GM12878 (cell line): ENCODE measurements around the gene AP1S3. TPM values are rescaled to one million over a fixed set of nuclear protein-coding genes. Genes with fewer than 3 reads are reported as not detected.

ENCODE experiments used
- ATAC-seq: fragments of 200-7000 bp; cut with Tn5 transposase; 3 replicates; pipeline ENCODE4 v1.9.1; 2020; ENCODE audit warnings: mild to moderate bottlenecking, moderate library complexity
- BruUV-seq: library from RNA; stranded (reverse); fragments of 400-500 nt; replicated peaks from 2 replicates; lab custom pipeline; 2021; lab: Mats Ljungman, UMichigan
- CTCF ChIA-PET: fragments of 300-600 bp; sonication (Branson Sonifier 250); formaldehyde crosslinking; extraction: SDS; loops from one replicate; lab custom pipeline; 2021; ENCODE audit warnings: inconsistent platforms; lab: Yijun Ruan, JAX
- POLR2A ChIA-PET: fragments of 350-600 bp; formaldehyde crosslinking; extraction: SDS; loops from one replicate; lab custom pipeline; 2021; ENCODE audit warnings: inconsistent platforms; lab: Charles Lee
- RAD21 ChIA-PET: fragments of 300-600 bp; sonication (Branson Sonifier 250); formaldehyde crosslinking; loops from one replicate; lab custom pipeline; 2023; ENCODE audit warnings: antibody characterized with exemption; ENCODE audit not compliant: unreplicated experiment; lab: Charles Lee
- SMC1A ChIA-PET: fragments of 300-600 bp; sonication (Branson Sonifier 250); formaldehyde crosslinking; loops from one replicate; lab custom pipeline; 2023; ENCODE audit not compliant: unreplicated experiment, uncharacterized antibody; lab: Charles Lee
- DNase-seq: peaks from one replicate; pipeline ENCODE4 v3.0.0-alpha.2; 2011; ENCODE audit warnings: low read depth, low spot score
- FAIRE-seq: peaks from 3 replicates; lab custom pipeline; 2011; peaks lifted over from hg19 to GRCh38; lab: Jason Lieb, UNC
- H2AFZ ChIP-seq: 2 replicates; pipeline ENCODE4 v1.6.0; 2011; ENCODE audit warnings: low read depth, low read length, control low read depth; ENCODE audit not compliant: control insufficient read depth
- H3K27ac ChIP-seq: 2 replicates; pipeline ENCODE4 v1.5.1; 2011; ENCODE audit warnings: control low read depth; ENCODE audit not compliant: control insufficient read depth, insufficient read depth
- H3K27me3 ChIP-seq, 2 experiments: replicated peaks in 1 of 2; 2 replicates each; pipeline versions ENCODE4 v1.6.0 to v1.6.1; 2011; ENCODE audit warnings: low read length in 1 of 2; ENCODE audit not compliant: control insufficient read depth in 2 of 2, insufficient read depth in 2 of 2
- H3K36me3 ChIP-seq, 2 experiments: 2 replicates each; pipeline ENCODE4 v1.5.1; 2011; ENCODE audit warnings: low read length in 1 of 2; ENCODE audit not compliant: control insufficient read depth in 2 of 2, insufficient read depth in 2 of 2
- H3K4me1 ChIP-seq: 2 replicates; pipeline ENCODE4 v1.6.1; 2011; ENCODE audit warnings: mild to moderate bottlenecking, low read length, moderate library complexity, mixed read lengths; ENCODE audit not compliant: control insufficient read depth, insufficient read depth
- H3K4me2 ChIP-seq: 2 replicates; pipeline ENCODE4 v1.6.0; 2011; ENCODE audit warnings: control low read depth; ENCODE audit not compliant: control insufficient read depth, insufficient read depth
- H3K4me3 ChIP-seq: fragments of 200-600 bp; sonication (generic); 2 replicates; pipeline ENCODE4 v1.5.1; 2016
- H3K79me2 ChIP-seq: 2 replicates; pipeline ENCODE4 v1.6.0; 2011; ENCODE audit warnings: low read length; ENCODE audit not compliant: control insufficient read depth, insufficient read depth
- H3K9ac ChIP-seq: 2 replicates; pipeline ENCODE4 v1.8.0; 2011; ENCODE audit warnings: low read length, control low read depth, mixed read lengths; ENCODE audit not compliant: control insufficient read depth, insufficient read depth
- H3K9me3 ChIP-seq: replicated peaks from 3 replicates; pipeline ENCODE4 v1.5.1; 2011; ENCODE audit warnings: mild to moderate bottlenecking, low read length; ENCODE audit not compliant: control insufficient read depth, insufficient read depth
- H4K20me1 ChIP-seq: 2 replicates; pipeline ENCODE4 v1.6.0; 2011; ENCODE audit not compliant: control insufficient read depth, insufficient read depth
- FOXM1 ChIP-seq: IDR thresholded peaks from 2 replicates; pipeline ENCODE4 v1.6.1; 2012; ENCODE audit warnings: low read depth, mild to moderate bottlenecking, inconsistent platforms, low read length, moderate library complexity
- IKZF2 ChIP-seq, 2 experiments: fragments of 450-650 bp; IDR thresholded peaks; 2 replicates each; pipeline ENCODE4 v1.6.1; 2017; ENCODE audit warnings: mild to moderate bottlenecking in 2 of 2, moderate library complexity in 2 of 2
- MEF2A ChIP-seq: IDR thresholded peaks from 2 replicates; pipeline ENCODE4 v1.6.1; 2011; ENCODE audit warnings: low read depth, mild to moderate bottlenecking, low read length, moderate library complexity; ENCODE audit not compliant: insufficient read depth
- SKIL ChIP-seq: fragments of 450-650 bp; IDR thresholded peaks from 2 replicates; pipeline ENCODE4 v1.6.1; 2017; ENCODE audit warnings: mild to moderate bottlenecking, low read depth, inconsistent platforms; ENCODE audit not compliant: poor library complexity, severe bottlenecking
- USF1 ChIP-seq: IDR thresholded peaks from 2 replicates; pipeline ENCODE4 v1.6.1; 2011; ENCODE audit warnings: borderline replicate concordance, low read depth, mild to moderate bottlenecking, moderate library complexity, mixed read lengths, low read length; ENCODE audit not compliant: insufficient read depth; ENCODE audit errors: extremely low read length
- WGBS: methylation state at CpG from one replicate; pipeline ENCODE4 v1.1.6; 2016; ENCODE audit warnings: low lambda C conversion rate; ENCODE audit not compliant: insufficient replicate concordance, insufficient coverage; ENCODE audit errors: missing lambda C conversion rate; 5-methylcytosine and 5-hydroxymethylcytosine counted together
- in situ Hi-C: fragments of 300-500 bp; cut with MboI; formaldehyde crosslinking; loops from 9 replicates; pipeline ENCODE4 v1.14.3; 2018; ENCODE audit warnings: mixed read lengths
- intact Hi-C: fragments of 100-400 bp; cut with micrococcal nuclease; formaldehyde crosslinking; loops from one replicate; pipeline ENCODE4 v1.14.2; 2022; ENCODE audit not compliant: unreplicated experiment
- polyA plus RNA-seq, 11 experiments: library from polyadenylated mRNA; depleted of rRNA in 4 of 11; unstranded in 6 of 11; stranded (reverse) in 5 of 11; fragments of >200 nt; fragmentation: Nextera tagmentation in 4 of 11; fragmentation: Illumina TruSeq in 1 of 11; extraction: Ambion mirVana in 4 of 11; extraction: Trizol in 1 of 11; gene quantifications; 1 replicate in 1 of 11; 2 replicates in 10 of 11; pipeline versions ENCODE4 v1.2.1 to v1.2.3, GENCODE V29; 2011 to 2016; ENCODE audit warnings: inconsistent platforms in 2 of 11, missing spikeins in 2 of 11, low read depth in 1 of 11
- total RNA-seq, 4 experiments: library from RNA; depleted of rRNA in 3 of 4; stranded (reverse); fragments of >200 nt in 3 of 4; fragmentation: Illumina TruSeq in 1 of 4; extraction: Trizol in 1 of 4; gene quantifications; 2 replicates each; pipeline versions ENCODE4 v1.2.1 to v1.2.3, GENCODE V29; 2013 to 2021

AP1S3 gene
- total and polyA plus RNA-seq, 10 of the 15 experiments (the other 5 are each of a cell fraction or from before 2014, with no cell fraction given): 2.6 to 14.3 (median 9.2) TPM

- ChIA-PET SMC1A (no interaction called here), CTCF (no interaction called here), RAD21 (no interaction called here), POLR2A (no interaction called here)
- no peak for TF ChIP-seq SKIL
- no peak for TF ChIP-seq IKZF2 (IDR thresholded peaks at IDR 0.05)
- no peak for TF ChIP-seq USF1
- no peak for TF ChIP-seq FOXM1
- no peak for TF ChIP-seq MEF2A
- Histone ChIP-seq H3K27me3 (no peaks in the 10 kb centered on the region), H3K79me2 (no peaks in the 10 kb centered on the region; the same call in 1 of the 2 replicates), H3K4me2 (no peak overlapping the region), H3K9ac (no peak overlapping the region), H3K4me1 (no peaks in the 10 kb centered on the region), H3K27ac (no peak overlapping the region), H4K20me1 (no peaks in the 10 kb centered on the region), H2AFZ (no peak overlapping the region), H3K36me3 (no peaks in the 10 kb centered on the region), H3K9me3 (no peaks in the 10 kb centered on the region; the same call in 2 of the 3 replicates), H3K4me3 (no peak overlapping the region)
- DNase-seq: no peak
- WGBS: 83% methylated on average over 2 of the region's 2 CpGs
- FAIRE-seq: no peak
- intact Hi-C loops (no loop called here), in situ Hi-C loops (no loop called here)
- no TSS peak for BruUV-seq
- ATAC-seq: no peak
These were observed 24.1 kb downstream of the AP1S3 start for GRCh38 chr2:223813329-223813728.
